ENCODE results near the gene VGLL1.
A peak's percentile ranks its signal among the peaks of the same experiment; 100 is the strongest.

VGLL1 gene

GRCh38 chrX:136531951-136532350, at the start of gene VGLL1:
TSS of gene VGLL1 (plus strand) at chrX:136532215. CDS start at chrX:136536021, 3,806 bp downstream.
- no peak for DNase-seq (ENCODE audit: low spot score)

GRCh38 chrX:136487647-136488046, 44.4 kb upstream of the VGLL1 start, which contains the start of gene BRS3:
TSS of gene BRS3 (plus strand) at chrX:136487947. CDS start at chrX:136488115, 168 bp downstream.
- no peak for DNase-seq (ENCODE audit: low spot score)

- DNase-seq (ENCODE audit: low spot score) = no peak
These were observed 43.3 kb upstream of the VGLL1 start for GRCh38 chrX:136488706-136489105.

- DNase-seq (ENCODE audit: low spot score) = no peak
These were observed 40.2 kb upstream of the VGLL1 start for GRCh38 chrX:136491832-136492231.

GRCh38 chrX:136493011-136493410, 39.0 kb upstream of the VGLL1 start:
- DNase-seq (ENCODE audit: low spot score) = no peak

GRCh38 chrX:136495043-136495442, 37.0 kb upstream of the VGLL1 start:
- DNase-seq (ENCODE audit: low spot score) = no peak

GRCh38 chrX:136496186-136496763, 35.7 kb upstream of the VGLL1 start:
- DNase-seq (ENCODE audit: low spot score) = no peak

- DNase-seq (ENCODE audit: low spot score) = peak; percentile 89
These were observed 35.1 kb upstream of the VGLL1 start for GRCh38 chrX:136496764-136497555.

- DNase-seq (ENCODE audit: low spot score) = peak; percentile 22
These were observed 34.4 kb upstream of the VGLL1 start, which contains the start of gene HTATSF1 for GRCh38 chrX:136497556-136498052. TSS of gene HTATSF1 (plus strand) at chrX:136497592. CDS start at chrX:136497685, 93 bp downstream.

- DNase-seq (ENCODE audit: low spot score) = no peak
These were observed 12.9 kb upstream of the VGLL1 start for GRCh38 chrX:136519069-136519468.

- DNase-seq (ENCODE audit: low spot score) = no peak
These were observed 8.2 kb upstream of the VGLL1 start for GRCh38 chrX:136523770-136524169.

GRCh38 chrX:136525738-136526606, 6.0 kb upstream of the VGLL1 start:
- no peak for DNase-seq (ENCODE audit: low spot score)

GRCh38 chrX:136528645-136529315, 3.2 kb upstream of the VGLL1 start:
- no peak for DNase-seq (ENCODE audit: low spot score)

- DNase-seq (ENCODE audit: low spot score) = no peak
These were observed 2.2 kb upstream of the VGLL1 start for GRCh38 chrX:136529795-136530194.

- DNase-seq (ENCODE audit: low spot score) = no peak
These were observed 2.1 kb downstream of the VGLL1 start for GRCh38 chrX:136534131-136534530.

- DNase-seq (ENCODE audit: low spot score) = no peak
These were observed 6.8 kb downstream of the VGLL1 start for GRCh38 chrX:136538811-136539210.

GRCh38 chrX:136540226-136540625, 8.2 kb downstream of the VGLL1 start:
- no peak for DNase-seq (ENCODE audit: low spot score)

- no peak for DNase-seq (ENCODE audit: low spot score)
These were observed 9.3 kb downstream of the VGLL1 start for GRCh38 chrX:136541294-136541693.

GRCh38 chrX:136542281-136542680, 10.3 kb downstream of the VGLL1 start:
- DNase-seq (ENCODE audit: low spot score) = no peak

- no peak for DNase-seq (ENCODE audit: low spot score)
These were observed 14.4 kb downstream of the VGLL1 start for GRCh38 chrX:136546371-136546781.

GRCh38 chrX:136549226-136549625, 17.2 kb downstream of the VGLL1 start:
- DNase-seq (ENCODE audit: low spot score) = no peak

GRCh38 chrX:136551410-136551809, 19.4 kb downstream of the VGLL1 start:
- no peak for DNase-seq (ENCODE audit: low spot score)
